ENCODE results near the gene ADAM33. TPM values are rescaled to one million over a fixed set of nuclear protein-coding genes. Genes with fewer than 3 reads are reported as not detected.

The ADAM33 gene, protein sequence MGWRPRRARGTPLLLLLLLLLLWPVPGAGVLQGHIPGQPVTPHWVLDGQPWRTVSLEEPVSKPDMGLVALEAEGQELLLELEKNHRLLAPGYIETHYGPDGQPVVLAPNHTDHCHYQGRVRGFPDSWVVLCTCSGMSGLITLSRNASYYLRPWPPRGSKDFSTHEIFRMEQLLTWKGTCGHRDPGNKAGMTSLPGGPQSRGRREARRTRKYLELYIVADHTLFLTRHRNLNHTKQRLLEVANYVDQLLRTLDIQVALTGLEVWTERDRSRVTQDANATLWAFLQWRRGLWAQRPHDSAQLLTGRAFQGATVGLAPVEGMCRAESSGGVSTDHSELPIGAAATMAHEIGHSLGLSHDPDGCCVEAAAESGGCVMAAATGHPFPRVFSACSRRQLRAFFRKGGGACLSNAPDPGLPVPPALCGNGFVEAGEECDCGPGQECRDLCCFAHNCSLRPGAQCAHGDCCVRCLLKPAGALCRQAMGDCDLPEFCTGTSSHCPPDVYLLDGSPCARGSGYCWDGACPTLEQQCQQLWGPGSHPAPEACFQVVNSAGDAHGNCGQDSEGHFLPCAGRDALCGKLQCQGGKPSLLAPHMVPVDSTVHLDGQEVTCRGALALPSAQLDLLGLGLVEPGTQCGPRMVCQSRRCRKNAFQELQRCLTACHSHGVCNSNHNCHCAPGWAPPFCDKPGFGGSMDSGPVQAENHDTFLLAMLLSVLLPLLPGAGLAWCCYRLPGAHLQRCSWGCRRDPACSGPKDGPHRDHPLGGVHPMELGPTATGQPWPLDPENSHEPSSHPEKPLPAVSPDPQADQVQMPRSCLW
- total RNA-seq: 0.09 TPM in 1 of 2 replicates, not detected in the other

DNA sequence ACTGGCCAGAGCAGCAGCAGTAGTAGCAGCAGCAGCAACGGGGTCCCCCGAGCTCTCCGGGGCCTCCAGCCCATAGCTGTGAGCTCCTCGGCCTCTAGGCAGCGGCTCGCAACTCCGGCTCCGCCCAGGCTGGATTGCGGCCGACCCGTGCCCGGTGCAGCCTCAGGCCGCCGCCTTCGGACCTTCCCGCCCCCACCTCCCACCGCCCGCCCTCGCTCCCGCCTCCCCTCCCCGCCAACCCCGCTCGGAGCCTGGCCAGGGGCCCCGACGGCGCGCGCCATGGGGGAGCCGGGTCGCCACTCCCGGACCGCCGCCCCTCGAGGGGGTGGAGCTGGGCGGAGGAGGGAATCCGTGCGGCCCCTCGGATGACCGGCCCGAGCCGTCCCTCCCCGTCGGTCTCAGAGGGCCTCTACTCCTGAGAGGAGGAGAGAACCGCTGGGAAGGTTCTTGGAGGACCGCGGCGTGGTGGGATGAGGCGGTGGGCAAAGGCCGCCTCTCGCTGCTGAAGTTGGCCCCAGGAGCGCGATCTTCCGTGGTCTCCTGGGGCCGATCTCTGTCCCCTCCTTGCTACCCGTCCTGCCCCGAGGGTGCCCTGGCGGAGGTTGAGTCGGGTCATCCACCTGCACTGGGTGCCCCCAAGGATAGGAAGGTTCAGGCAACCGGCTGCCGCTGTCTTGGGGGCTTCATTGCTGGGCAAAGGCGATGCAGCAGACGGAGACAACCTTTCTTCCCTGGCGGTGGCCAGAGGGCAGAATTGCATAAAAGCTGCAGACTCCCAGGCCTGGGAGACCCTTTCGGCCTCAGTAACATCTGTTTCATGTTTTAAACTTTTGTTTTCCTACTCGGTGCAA is at the start of gene ADAM33:
TSS of gene ADAM33 (minus strand) at position 80 of the 851 bp plus-strand sequence. CDS start at position 74, 6 bp downstream.

DNA sequence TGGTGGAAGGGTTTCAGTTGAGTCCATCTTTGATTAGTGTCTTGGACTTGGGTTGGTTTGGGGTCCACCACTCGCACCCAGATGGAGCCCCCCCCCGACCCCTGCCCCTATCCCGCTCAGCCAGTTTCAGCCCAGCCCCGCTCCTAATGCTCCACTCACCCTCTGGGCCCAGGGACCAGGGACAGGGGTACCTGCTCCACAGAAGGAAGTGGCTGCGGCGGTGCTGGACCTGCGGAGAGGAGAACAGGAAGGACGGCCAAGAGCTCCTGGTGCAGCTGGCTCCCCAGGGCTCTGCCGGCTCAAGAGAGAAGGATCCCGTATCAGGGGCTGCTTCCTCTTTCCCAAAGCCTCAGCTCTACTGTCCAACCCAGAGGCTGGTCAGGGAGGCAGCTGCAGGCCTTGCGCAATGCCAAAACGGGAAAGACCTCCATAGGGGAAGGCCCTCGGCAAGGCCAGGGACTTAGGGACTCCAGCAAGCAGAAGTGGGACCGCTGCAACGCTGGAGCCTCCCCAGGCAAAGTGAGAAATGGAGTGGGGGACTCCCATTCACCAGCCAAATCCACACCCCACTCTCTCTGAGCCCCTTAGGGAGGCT is 30.6 kb upstream of the ADAM33 start, which contains the start of gene SIGLEC1:
TSS of gene SIGLEC1 (minus strand) at position 322 of the 595 bp plus-strand sequence. CDS start 5,472 bp downstream, outside the sequence.

DNA sequence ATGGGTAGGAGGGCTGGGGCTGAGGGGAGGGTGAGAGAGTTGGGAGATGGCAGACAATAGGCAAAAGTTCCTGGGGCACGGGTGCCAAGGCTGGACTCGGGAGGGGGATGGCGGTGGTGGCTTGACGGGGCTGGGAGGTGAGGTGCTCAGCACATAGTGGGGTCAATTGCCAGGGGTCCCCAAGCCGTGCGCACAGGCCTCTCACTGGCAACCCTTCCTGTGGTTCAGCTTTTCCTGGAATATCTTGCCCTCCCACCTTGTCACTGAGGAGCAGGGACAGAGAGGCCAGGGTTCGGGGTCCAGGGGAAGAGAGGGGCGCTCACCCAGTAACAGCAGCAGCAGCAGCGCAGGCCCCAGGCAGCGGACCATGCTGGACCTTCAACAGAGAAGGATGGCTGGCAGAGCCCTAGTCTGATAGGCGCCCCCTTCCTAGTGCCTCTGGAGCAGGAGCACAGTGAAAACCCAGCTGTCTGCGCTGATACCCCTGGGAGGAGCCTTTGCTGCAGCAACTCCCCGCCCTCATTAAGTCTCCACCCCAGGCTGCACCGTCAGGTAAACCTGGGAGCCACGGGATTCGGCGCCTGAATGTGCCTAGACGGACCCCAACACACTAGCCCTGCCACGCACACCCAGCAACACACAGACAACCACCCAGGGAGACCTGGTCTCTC is 18.6 kb downstream of the ADAM33 start, which contains the start of gene GFRA4:
TSS of gene GFRA4 (minus strand) at position 369 of the 671 bp plus-strand sequence. CDS start at position 369, 0 bp downstream.

Other genes with a start within 250 kb of the ADAM33 start
- 31.3 and 41.4 TPM in 2 replicates for gene ATRN, start 211.0 kb downstream of the ADAM33 start, total RNA-seq
- not detected in 2 replicates for gene GFRA4, start 18.6 kb downstream of the ADAM33 start, total RNA-seq
- gene SIGLEC1, start 30.6 kb upstream of the ADAM33 start, total RNA-seq: not detected in 2 replicates
- gene HSPA12B, start 50.7 kb upstream of the ADAM33 start, total RNA-seq: 11.6 and 18.0 TPM in 2 replicates
- 20.8 and 33.5 TPM in 2 replicates for gene ADISSP, start 85.7 kb upstream of the ADAM33 start, total RNA-seq
- gene SPEF1, start 99.4 kb upstream of the ADAM33 start, total RNA-seq: 0.09 TPM in 2 replicates
- gene CENPB, start 104.7 kb upstream of the ADAM33 start, total RNA-seq: 87.7 and 95.9 TPM in 2 replicates
- 11.0 and 12.3 TPM in 2 replicates for gene CDC25B, start 114.3 kb upstream of the ADAM33 start, total RNA-seq
- 11.3 and 15.7 TPM in 2 replicates for gene AP5S1, start 138.5 kb upstream of the ADAM33 start, total RNA-seq
- gene MAVS, start 164.8 kb upstream of the ADAM33 start, total RNA-seq: 14.4 and 15.8 TPM in 2 replicates
- gene PANK2, start 207.4 kb upstream of the ADAM33 start, total RNA-seq: 43.6 and 46.8 TPM in 2 replicates